Suprapubic skin (tissue), 4 donors: Measurements from ENCODE around the gene USP2. TPM values are rescaled to one million over a fixed set of nuclear protein-coding genes. Genes with fewer than 3 reads are reported as not detected.

ENCODE experiments used
- DNase-seq, 2 donors: peaks; one replicate each; pipeline ENCODE4 v3.0.0-alpha.2; 2019; ENCODE audit warnings: low spot score in 2 of 2
- H3K27ac ChIP-seq: fragments of 200-600 bp; sonication (generic); one replicate; pipeline ENCODE4 v1.5.1; 2019
- H3K27me3 ChIP-seq: fragments of 200-600 bp; sonication (generic); one replicate; pipeline ENCODE4 v1.5.1; 2019
- H3K36me3 ChIP-seq: fragments of 200-600 bp; sonication (generic); one replicate; pipeline ENCODE4 v1.5.1; 2019
- H3K4me1 ChIP-seq: fragments of 200-600 bp; sonication (generic); one replicate; pipeline ENCODE4 v1.5.1; 2019
- H3K4me3 ChIP-seq: fragments of 200-600 bp; sonication (generic); one replicate; pipeline ENCODE4 v1.5.1; 2019; ENCODE audit warnings: mild to moderate bottlenecking
- H3K9me3 ChIP-seq: fragments of 200-600 bp; sonication (generic); one replicate; pipeline ENCODE4 v1.5.1; 2019
- CTCF ChIP-seq, 2 donors: fragments of 200-600 bp in 1 of 2; fragments of 450-650 bp in 1 of 2; sonication (generic) in 1 of 2; IDR thresholded peaks; one replicate each; pipeline ENCODE4 v1.5.1; 2016 to 2019; ENCODE audit warnings: antibody characterized with exemption in 2 of 2, mild to moderate bottlenecking in 1 of 2, moderate library complexity in 1 of 2
- EP300 ChIP-seq: sonication (generic); formaldehyde crosslinking; IDR thresholded peaks from one replicate; pipeline ENCODE4 v1.6.1; 2017; ENCODE audit warnings: antibody characterized with exemption
- POLR2A ChIP-seq, 2 donors: fragments of 450-650 bp; IDR thresholded peaks; one replicate each; pipeline ENCODE4 v1.6.1; 2017; ENCODE audit warnings: antibody characterized with exemption in 2 of 2, mild to moderate bottlenecking in 2 of 2, moderate library complexity in 2 of 2
- POLR2AphosphoS5 ChIP-seq, 3 donors: sonication (generic); formaldehyde crosslinking; IDR thresholded peaks; one replicate each; pipeline ENCODE4 v1.6.1; 2017; ENCODE audit warnings: antibody characterized with exemption in 3 of 3
- whole genome bisulfite sequencing: methylation state at CpG from one replicate; pipeline ENCODE4 v1.1.5; 2018; 5-methylcytosine and 5-hydroxymethylcytosine counted together
- total RNA-seq, 4 donors: library from RNA; depleted of rRNA; stranded (reverse); fragments of >200 nt; gene quantifications; one replicate each; pipeline ENCODE4 v1.1.0, GENCODE V29; 2016

USP2 gene
- total RNA-seq, 4 donors from 2014 or later: 5.9 to 25.4 (median 15.2) TPM

GRCh38 chr11:119415966-119416365, 34.5 kb upstream of the USP2 start:
- no peak for DNase-seq
- H3K36me3 ChIP-seq: no peaks in the 10 kb centered on the region
- WGBS: 91% methylated on average over 10 of the region's 10 CpGs

GRCh38 chr11:119415517-119415916, 34.0 kb upstream of the USP2 start:
- 100% methylated on average over 3 of the region's 3 CpGs for WGBS
- no peak overlapping the region for H3K4me3 ChIP-seq
- peaks cover 17% of the 10 kb centered on the region for H3K4me1 ChIP-seq
- H3K36me3 ChIP-seq: no peaks in the 10 kb centered on the region
- no peak overlapping the region for H3K27ac ChIP-seq
- DNase-seq: no peak
- peaks cover 5% of the 10 kb centered on the region for H3K27me3 ChIP-seq
- no peaks in the 10 kb centered on the region for H3K9me3 ChIP-seq
- no peak for TF ChIP-seq POLR2A (IDR thresholded peaks at IDR 0.05)
- TF ChIP-seq EP300: no peak
- TF ChIP-seq CTCF (IDR thresholded peaks at IDR 0.05): no peak
- no peak for TF ChIP-seq POLR2AphosphoS5 (IDR thresholded peaks at IDR 0.05)

More at GRCh38 chr11:119415966-119416365, 34.5 kb upstream of the USP2 start:
- Histone ChIP-seq H3K9me3 (no peaks in the 10 kb centered on the region), H3K27ac (no peak overlapping the region), H3K4me1 (peaks cover 18% of the 10 kb centered on the region), H3K27me3 (peaks cover 10% of the 10 kb centered on the region), H3K4me3 (no peak overlapping the region)
- TF ChIP-seq EP300 (no peak), POLR2A (IDR thresholded peaks at IDR 0.05) (no peak), POLR2AphosphoS5 (IDR thresholded peaks at IDR 0.05) (no peak), CTCF (IDR thresholded peaks at IDR 0.05) (no peak)

- Histone ChIP-seq H3K4me3 (no peak overlapping the region), H3K27me3 (no peaks in the 10 kb centered on the region), H3K27ac (no peak overlapping the region), H3K36me3 (no peaks in the 10 kb centered on the region), H3K4me1 (peaks cover 17% of the 10 kb centered on the region), H3K9me3 (no peaks in the 10 kb centered on the region)
- DNase-seq: no peak
- TF ChIP-seq POLR2A (IDR thresholded peaks at IDR 0.05) (no peak), POLR2AphosphoS5 (IDR thresholded peaks at IDR 0.05) (no peak), CTCF (IDR thresholded peaks at IDR 0.05) (no peak), EP300 (no peak)
Observed at GRCh38 chr11:119414734-119415133, 33.2 kb upstream of the USP2 start.

GRCh38 chr11:119414321-119414720, 32.8 kb upstream of the USP2 start:
- Histone ChIP-seq H3K9me3 (no peaks in the 10 kb centered on the region), H3K4me1 (peaks cover 17% of the 10 kb centered on the region), H3K27me3 (no peaks in the 10 kb centered on the region), H3K4me3 (no peak overlapping the region), H3K27ac (no peak overlapping the region), H3K36me3 (no peaks in the 10 kb centered on the region)
- no peak for DNase-seq
- TF ChIP-seq EP300 (no peak), POLR2A (IDR thresholded peaks at IDR 0.05) (no peak), CTCF (IDR thresholded peaks at IDR 0.05) (no peak), POLR2AphosphoS5 (IDR thresholded peaks at IDR 0.05) (no peak)
- 96% methylated on average over 2 of the region's 2 CpGs for WGBS

GRCh38 chr11:119412072-119412471, 30.6 kb upstream of the USP2 start:
- WGBS: 90% methylated on average over 2 of the region's 2 CpGs
- no peak overlapping the region for H3K27ac ChIP-seq
- no peaks in the 10 kb centered on the region for H3K27me3 ChIP-seq
- no peak overlapping the region for H3K4me3 ChIP-seq
- TF ChIP-seq POLR2A (IDR thresholded peaks at IDR 0.05): no peak
- no peak for TF ChIP-seq CTCF (IDR thresholded peaks at IDR 0.05)
- TF ChIP-seq EP300: no peak
- TF ChIP-seq POLR2AphosphoS5 (IDR thresholded peaks at IDR 0.05): no peak
- H3K36me3 ChIP-seq: no peaks in the 10 kb centered on the region
- no peak for DNase-seq
- H3K4me1 ChIP-seq: peaks cover 2% of the 10 kb centered on the region
- H3K9me3 ChIP-seq: no peaks in the 10 kb centered on the region
